Measurements from ENCODE around the gene AKAP7.

AKAP7 gene

DNA sequence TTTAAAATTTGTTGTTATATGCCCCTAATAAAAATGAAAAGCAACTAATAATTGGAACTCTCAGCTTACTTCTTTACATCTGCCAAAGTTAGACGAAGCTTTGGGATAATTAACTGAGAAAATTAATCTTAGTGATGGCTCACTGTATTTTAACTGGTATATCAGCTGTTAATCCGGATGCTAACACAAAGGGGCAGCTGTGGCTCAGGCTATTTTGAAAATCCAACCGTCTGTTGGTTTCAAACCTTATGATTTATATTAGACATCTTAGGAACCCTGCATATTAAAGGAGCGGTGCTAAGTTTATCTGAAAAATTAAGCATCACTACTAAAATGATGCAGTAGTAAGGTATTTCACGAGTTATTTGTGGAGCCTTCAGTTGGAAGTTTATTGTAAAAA lies 96.6 kb downstream of the AKAP7 start:
- TF ChIP-seq ZNF791 (tag by site-specific recombination; IDR thresholded peaks at IDR 0.05) = no peak
- no peak for TF ChIP-seq MZF1 (tag by site-specific recombination; IDR thresholded peaks at IDR 0.05; ENCODE audit: borderline replicate concordance)
- TF ChIP-seq WT1 (tag by site-specific recombination; IDR thresholded peaks at IDR 0.05) = no peak
- TF ChIP-seq ZSCAN30 (tag by site-specific recombination; IDR thresholded peaks at IDR 0.05) = no peak
- no peak for TF ChIP-seq GLIS2 (tag by site-specific recombination; IDR thresholded peaks at IDR 0.05)
- TF ChIP-seq, protein P1, sequence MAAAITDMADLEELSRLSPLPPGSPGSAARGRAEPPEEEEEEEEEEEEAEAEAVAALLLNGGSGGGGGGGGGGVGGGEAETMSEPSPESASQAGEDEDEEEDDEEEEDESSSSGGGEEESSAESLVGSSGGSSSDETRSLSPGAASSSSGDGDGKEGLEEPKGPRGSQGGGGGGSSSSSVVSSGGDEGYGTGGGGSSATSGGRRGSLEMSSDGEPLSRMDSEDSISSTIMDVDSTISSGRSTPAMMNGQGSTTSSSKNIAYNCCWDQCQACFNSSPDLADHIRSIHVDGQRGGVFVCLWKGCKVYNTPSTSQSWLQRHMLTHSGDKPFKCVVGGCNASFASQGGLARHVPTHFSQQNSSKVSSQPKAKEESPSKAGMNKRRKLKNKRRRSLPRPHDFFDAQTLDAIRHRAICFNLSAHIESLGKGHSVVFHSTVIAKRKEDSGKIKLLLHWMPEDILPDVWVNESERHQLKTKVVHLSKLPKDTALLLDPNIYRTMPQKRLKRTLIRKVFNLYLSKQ (tag by site-specific recombination; IDR thresholded peaks at IDR 0.05; ENCODE audit: borderline replicate concordance) = no peak
- TF ChIP-seq, protein P2, sequence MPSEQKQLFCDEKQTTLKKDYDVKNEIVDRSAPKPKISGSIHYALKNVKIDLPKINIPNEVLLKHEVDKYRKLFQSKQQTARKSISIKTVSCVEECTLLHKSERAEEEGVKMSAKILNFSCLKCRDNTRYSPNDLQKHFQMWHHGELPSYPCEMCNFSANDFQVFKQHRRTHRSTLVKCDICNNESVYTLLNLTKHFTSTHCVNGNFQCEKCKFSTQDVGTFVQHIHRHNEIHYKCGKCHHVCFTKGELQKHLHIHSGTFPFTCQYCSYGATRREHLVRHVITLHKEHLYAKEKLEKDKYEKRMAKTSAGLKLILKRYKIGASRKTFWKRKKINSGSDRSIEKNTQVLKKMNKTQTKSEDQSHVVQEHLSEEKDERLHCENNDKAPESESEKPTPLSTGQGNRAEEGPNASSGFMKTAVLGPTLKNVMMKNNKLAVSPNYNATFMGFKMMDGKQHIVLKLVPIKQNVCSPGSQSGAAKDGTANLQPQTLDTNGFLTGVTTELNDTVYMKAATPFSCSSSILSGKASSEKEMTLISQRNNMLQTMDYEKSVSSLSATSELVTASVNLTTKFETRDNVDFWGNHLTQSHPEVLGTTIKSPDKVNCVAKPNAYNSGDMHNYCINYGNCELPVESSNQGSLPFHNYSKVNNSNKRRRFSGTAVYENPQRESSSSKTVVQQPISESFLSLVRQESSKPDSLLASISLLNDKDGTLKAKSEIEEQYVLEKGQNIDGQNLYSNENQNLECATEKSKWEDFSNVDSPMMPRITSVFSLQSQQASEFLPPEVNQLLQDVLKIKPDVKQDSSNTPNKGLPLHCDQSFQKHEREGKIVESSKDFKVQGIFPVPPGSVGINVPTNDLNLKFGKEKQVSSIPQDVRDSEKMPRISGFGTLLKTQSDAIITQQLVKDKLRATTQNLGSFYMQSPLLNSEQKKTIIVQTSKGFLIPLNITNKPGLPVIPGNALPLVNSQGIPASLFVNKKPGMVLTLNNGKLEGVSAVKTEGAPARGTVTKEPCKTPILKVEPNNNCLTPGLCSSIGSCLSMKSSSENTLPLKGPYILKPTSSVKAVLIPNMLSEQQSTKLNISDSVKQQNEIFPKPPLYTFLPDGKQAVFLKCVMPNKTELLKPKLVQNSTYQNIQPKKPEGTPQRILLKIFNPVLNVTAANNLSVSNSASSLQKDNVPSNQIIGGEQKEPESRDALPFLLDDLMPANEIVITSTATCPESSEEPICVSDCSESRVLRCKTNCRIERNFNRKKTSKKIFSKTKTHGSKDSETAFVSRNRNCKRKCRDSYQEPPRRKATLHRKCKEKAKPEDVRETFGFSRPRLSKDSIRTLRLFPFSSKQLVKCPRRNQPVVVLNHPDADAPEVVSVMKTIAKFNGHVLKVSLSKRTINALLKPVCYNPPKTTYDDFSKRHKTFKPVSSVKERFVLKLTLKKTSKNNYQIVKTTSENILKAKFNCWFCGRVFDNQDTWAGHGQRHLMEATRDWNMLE (tag by site-specific recombination; conservative IDR thresholded peaks at IDR 0.05; ENCODE audit: low read depth) = no peak
- TF ChIP-seq, protein P3, sequence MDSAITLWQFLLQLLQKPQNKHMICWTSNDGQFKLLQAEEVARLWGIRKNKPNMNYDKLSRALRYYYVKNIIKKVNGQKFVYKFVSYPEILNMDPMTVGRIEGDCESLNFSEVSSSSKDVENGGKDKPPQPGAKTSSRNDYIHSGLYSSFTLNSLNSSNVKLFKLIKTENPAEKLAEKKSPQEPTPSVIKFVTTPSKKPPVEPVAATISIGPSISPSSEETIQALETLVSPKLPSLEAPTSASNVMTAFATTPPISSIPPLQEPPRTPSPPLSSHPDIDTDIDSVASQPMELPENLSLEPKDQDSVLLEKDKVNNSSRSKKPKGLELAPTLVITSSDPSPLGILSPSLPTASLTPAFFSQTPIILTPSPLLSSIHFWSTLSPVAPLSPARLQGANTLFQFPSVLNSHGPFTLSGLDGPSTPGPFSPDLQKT (IDR thresholded peaks at IDR 0.05; ENCODE audit: borderline replicate concordance, low read depth, low read length) = no peak
- TF ChIP-seq ZNF19 (tag by site-specific recombination; IDR thresholded peaks at IDR 0.05; ENCODE audit: low read depth) = no peak
- TF ChIP-seq ZBTB17 (tag by site-specific recombination; IDR thresholded peaks at IDR 0.05) = no peak
- TF ChIP-seq, protein P4, sequence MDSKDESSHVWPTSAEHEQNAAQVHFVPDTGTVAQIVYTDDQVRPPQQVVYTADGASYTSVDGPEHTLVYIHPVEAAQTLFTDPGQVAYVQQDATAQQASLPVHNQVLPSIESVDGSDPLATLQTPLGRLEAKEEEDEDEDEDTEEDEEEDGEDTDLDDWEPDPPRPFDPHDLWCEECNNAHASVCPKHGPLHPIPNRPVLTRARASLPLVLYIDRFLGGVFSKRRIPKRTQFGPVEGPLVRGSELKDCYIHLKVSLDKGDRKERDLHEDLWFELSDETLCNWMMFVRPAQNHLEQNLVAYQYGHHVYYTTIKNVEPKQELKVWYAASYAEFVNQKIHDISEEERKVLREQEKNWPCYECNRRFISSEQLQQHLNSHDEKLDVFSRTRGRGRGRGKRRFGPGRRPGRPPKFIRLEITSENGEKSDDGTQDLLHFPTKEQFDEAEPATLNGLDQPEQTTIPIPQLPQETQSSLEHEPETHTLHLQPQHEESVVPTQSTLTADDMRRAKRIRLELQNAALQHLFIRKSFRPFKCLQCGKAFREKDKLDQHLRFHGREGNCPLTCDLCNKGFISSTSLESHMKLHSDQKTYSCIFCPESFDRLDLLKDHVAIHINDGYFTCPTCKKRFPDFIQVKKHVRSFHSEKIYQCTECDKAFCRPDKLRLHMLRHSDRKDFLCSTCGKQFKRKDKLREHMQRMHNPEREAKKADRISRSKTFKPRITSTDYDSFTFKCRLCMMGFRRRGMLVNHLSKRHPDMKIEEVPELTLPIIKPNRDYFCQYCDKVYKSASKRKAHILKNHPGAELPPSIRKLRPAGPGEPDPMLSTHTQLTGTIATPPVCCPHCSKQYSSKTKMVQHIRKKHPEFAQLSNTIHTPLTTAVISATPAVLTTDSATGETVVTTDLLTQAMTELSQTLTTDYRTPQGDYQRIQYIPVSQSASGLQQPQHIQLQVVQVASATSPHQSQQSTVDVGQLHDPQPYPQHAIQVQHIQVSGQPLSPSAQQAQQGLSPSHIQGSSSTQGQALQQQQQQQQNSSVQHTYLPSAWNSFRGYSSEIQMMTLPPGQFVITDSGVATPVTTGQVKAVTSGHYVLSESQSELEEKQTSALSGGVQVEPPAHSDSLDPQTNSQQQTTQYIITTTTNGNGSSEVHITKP (tag by site-specific recombination; IDR thresholded peaks at IDR 0.05) = no peak
- CTCF ChIA-PET = interaction anchor here (0.7 kb wide), 1 partner anchor 229 kb away, joined by 4 read pairs; no protein-coding TSS in a partner anchor
- H3K27ac ChIP-seq (ENCODE audit: extremely low read depth, low read depth, low read length) = no peak overlapping the region
- POLR2A ChIA-PET = no interaction called here
- no peaks in the 10 kb centered on the region for H3K36me3 ChIP-seq (ENCODE audit: control insufficient read depth in 2 of 2, insufficient read depth in 1 of 2, low read length in 2 of 2)
- no peak overlapping the region for H3K4me3 ChIP-seq (ENCODE audit: low read depth, low read length)
- no peaks in the 10 kb centered on the region for H3K9me3 ChIP-seq (ENCODE audit: control insufficient read depth, insufficient read depth, low read depth, low read length)
- no peaks in the 10 kb centered on the region for H3K4me1 ChIP-seq (ENCODE audit: control insufficient read depth, insufficient read depth, low read length)

DNA sequence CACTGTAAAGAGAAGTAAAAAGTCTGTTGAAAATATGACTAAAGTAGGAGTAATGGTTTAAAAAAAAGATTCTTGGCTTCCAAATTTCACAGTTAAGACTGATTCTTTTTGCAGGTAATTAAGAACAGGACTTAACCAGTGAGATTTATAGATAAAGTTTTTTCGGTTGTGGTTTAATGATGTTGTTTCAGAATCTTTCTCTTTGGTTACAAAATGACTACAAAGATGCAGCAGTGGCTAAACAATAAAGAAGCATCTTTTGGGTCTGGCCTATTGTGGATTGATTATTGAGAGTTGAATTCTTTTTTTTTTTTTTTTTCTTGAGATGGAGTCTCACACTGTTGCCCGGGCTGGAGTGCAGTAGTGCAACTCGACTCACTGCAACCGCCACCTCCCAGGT lies 109.7 kb downstream of the AKAP7 start:
- no peaks in the 10 kb centered on the region for H3K9me3 ChIP-seq (ENCODE audit: control insufficient read depth, insufficient read depth, low read depth, low read length)
- no peak overlapping the region for H3K27ac ChIP-seq (ENCODE audit: extremely low read depth, low read depth, low read length)
- no peaks in the 10 kb centered on the region for H3K4me1 ChIP-seq (ENCODE audit: control insufficient read depth, insufficient read depth, low read length)
- ChIA-PET POLR2A (no interaction called here), CTCF (no interaction called here)
- H3K36me3 ChIP-seq (ENCODE audit: control insufficient read depth in 2 of 2, insufficient read depth in 1 of 2, low read length in 2 of 2) = no peaks in the 10 kb centered on the region
- no peak overlapping the region for H3K4me3 ChIP-seq (ENCODE audit: low read depth, low read length)
- TF ChIP-seq, protein P1 (tag by site-specific recombination; IDR thresholded peaks at IDR 0.05; ENCODE audit: borderline replicate concordance) = no peak
- no peak for TF ChIP-seq ZNF658 (tag by site-specific recombination; IDR thresholded peaks at IDR 0.05)
- TF ChIP-seq GLIS1 (tag by site-specific recombination; IDR thresholded peaks at IDR 0.05) = no peak
- no peak for TF ChIP-seq ZFHX2 (tag by site-specific recombination; conservative IDR thresholded peaks at IDR 0.05)
- TF ChIP-seq, protein P5, sequence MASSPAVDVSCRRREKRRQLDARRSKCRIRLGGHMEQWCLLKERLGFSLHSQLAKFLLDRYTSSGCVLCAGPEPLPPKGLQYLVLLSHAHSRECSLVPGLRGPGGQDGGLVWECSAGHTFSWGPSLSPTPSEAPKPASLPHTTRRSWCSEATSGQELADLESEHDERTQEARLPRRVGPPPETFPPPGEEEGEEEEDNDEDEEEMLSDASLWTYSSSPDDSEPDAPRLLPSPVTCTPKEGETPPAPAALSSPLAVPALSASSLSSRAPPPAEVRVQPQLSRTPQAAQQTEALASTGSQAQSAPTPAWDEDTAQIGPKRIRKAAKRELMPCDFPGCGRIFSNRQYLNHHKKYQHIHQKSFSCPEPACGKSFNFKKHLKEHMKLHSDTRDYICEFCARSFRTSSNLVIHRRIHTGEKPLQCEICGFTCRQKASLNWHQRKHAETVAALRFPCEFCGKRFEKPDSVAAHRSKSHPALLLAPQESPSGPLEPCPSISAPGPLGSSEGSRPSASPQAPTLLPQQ (tag by site-specific recombination; IDR thresholded peaks at IDR 0.05) = no peak
- no peak for TF ChIP-seq GLI2 (tag by site-specific recombination; IDR thresholded peaks at IDR 0.05; ENCODE audit: borderline replicate concordance, low read depth)
- TF ChIP-seq SP3 (tag by site-specific recombination; IDR thresholded peaks at IDR 0.05) = no peak
- no peak for TF ChIP-seq ZNF514 (tag by site-specific recombination; IDR thresholded peaks at IDR 0.05)
- no peak for TF ChIP-seq ZBTB17 (tag by site-specific recombination; IDR thresholded peaks at IDR 0.05)
- no peak for TF ChIP-seq ZNF394 (tag by site-specific recombination; IDR thresholded peaks at IDR 0.05; ENCODE audit: borderline replicate concordance)
- TF ChIP-seq ZNF792 (tag by site-specific recombination; IDR thresholded peaks at IDR 0.05) = no peak
